CD8-positive, alpha-beta memory T cell (primary cell): ENCODE data around the gene ACTA2. TPM values are rescaled to one million over a fixed set of nuclear protein-coding genes. Genes with fewer than 3 reads are reported as not detected.

ENCODE experiments used
- CTCF ChIA-PET: fragments of 350-600 bp; sonication (Branson Sonifier 250); formaldehyde crosslinking; loops from one replicate; lab custom pipeline; 2021; ENCODE audit warnings: antibody characterized with exemption; lab: Charles Lee
- POLR2A ChIA-PET: fragments of 350-600 bp; sonication (Branson Sonifier 250); formaldehyde crosslinking; loops from one replicate; lab custom pipeline; 2021; ENCODE audit warnings: antibody characterized with exemption; lab: Charles Lee
- DNase-seq, 5 donors: peaks; one replicate each; pipeline versions ENCODE4 v3.0.0 to v3.0.0-alpha.2; 2020 to 2022; ENCODE audit warnings: mixed read lengths in 1 of 5
- H3K27ac ChIP-seq: one replicate; pipeline ENCODE4 v1.7.0; 2013; ENCODE audit warnings: low read depth, mild to moderate bottlenecking, low read length, moderate library complexity
- H3K27me3 ChIP-seq: 2 replicates; pipeline ENCODE4 v1.7.0; 2013; ENCODE audit warnings: low read length, mild to moderate bottlenecking; ENCODE audit not compliant: insufficient read depth, poor library complexity, severe bottlenecking
- H3K36me3 ChIP-seq: 2 replicates; pipeline ENCODE4 v1.7.0; 2013; ENCODE audit warnings: mild to moderate bottlenecking, low read length, moderate library complexity; ENCODE audit not compliant: insufficient read depth
- H3K4me1 ChIP-seq: 2 replicates; pipeline ENCODE4 v1.7.0; 2013; ENCODE audit warnings: mild to moderate bottlenecking, low read length, moderate library complexity; ENCODE audit not compliant: insufficient read depth
- H3K4me3 ChIP-seq: 2 replicates; pipeline ENCODE4 v1.7.0; 2013; ENCODE audit warnings: mild to moderate bottlenecking, low read length
- H3K9me3 ChIP-seq: 2 replicates; pipeline ENCODE4 v1.7.0; 2013; ENCODE audit warnings: mild to moderate bottlenecking, low read length
- H3K27ac Mint-ChIP-seq, 8 donors: one replicate each; pipeline ENCODE4 v1.8.0; 2020 to 2021; ENCODE audit warnings: mixed read lengths in 8 of 8, mild to moderate bottlenecking in 6 of 8, inconsistent platforms in 3 of 8, moderate library complexity in 3 of 8
- H3K27me3 Mint-ChIP-seq, 2 donors: one replicate each; pipeline ENCODE4 v1.8.0; 2020 to 2021; ENCODE audit warnings: mixed read lengths in 2 of 2, mild to moderate bottlenecking in 1 of 2, moderate library complexity in 1 of 2
- H3K36me3 Mint-ChIP-seq, 3 donors: one replicate each; pipeline ENCODE4 v1.8.0; 2020 to 2021; ENCODE audit warnings: mixed read lengths in 3 of 3, inconsistent platforms in 1 of 3, mild to moderate bottlenecking in 1 of 3
- H3K4me1 Mint-ChIP-seq, 3 donors: one replicate each; pipeline ENCODE4 v1.8.0; 2020 to 2021; ENCODE audit warnings: mixed read lengths in 3 of 3, inconsistent platforms in 1 of 3, mild to moderate bottlenecking in 1 of 3
- H3K4me3 Mint-ChIP-seq, 7 donors: one replicate each; pipeline ENCODE4 v1.8.0; 2020 to 2021; ENCODE audit warnings: mixed read lengths in 7 of 7, mild to moderate bottlenecking in 6 of 7, moderate library complexity in 4 of 7, inconsistent platforms in 2 of 7
- H3K9me3 Mint-ChIP-seq, 5 donors: one replicate each; pipeline ENCODE4 v1.8.0; 2020 to 2022; ENCODE audit warnings: mixed read lengths in 5 of 5, mild to moderate bottlenecking in 3 of 5, moderate library complexity in 2 of 5, inconsistent platforms in 1 of 5
- polyA plus RNA-seq: library from polyadenylated mRNA; unstranded; fragments of 300-500 nt; fragmentation: Illumina TruSeq; gene quantifications from one replicate; pipeline ENCODE4 v1.2.3, GENCODE V29; 2021
- total RNA-seq, 2 experiments: library from RNA; stranded (reverse); gene quantifications; one replicate each; pipeline ENCODE4 v1.2.3, GENCODE V29; 2021

The ACTA2 gene
- total and polyA plus RNA-seq, 3 experiments from 2014 or later = 24.4 to 37.1 (median 35.0) TPM

- POLR2A ChIA-PET = no interaction called here
- no peaks in the 10 kb centered on the region for H3K27me3 ChIP-seq
- H3K27ac ChIP-seq = no peak overlapping the region
- Mint-ChIP-seq H3K4me3 (no peak overlapping the region), H3K9me3 (no peaks in the 10 kb centered on the region), H3K27me3 (no peaks in the 10 kb centered on the region), H3K4me1 (peaks cover 21 to 27% (median 27%) of the 10 kb centered on the region in 3 donors), H3K27ac (no peak overlapping the region), H3K36me3 (no peaks in the 10 kb centered on the region)
- no peaks in the 10 kb centered on the region for H3K9me3 ChIP-seq
- DNase-seq = no peak
- CTCF ChIA-PET = interaction anchor here (0.8 to 2.0 kb wide), 3 partner anchors 24 to 31 kb away, joined by 3 to 7 read pairs (median 5); partner anchors contain the start of gene FAS
- no peaks in the 10 kb centered on the region for H3K36me3 ChIP-seq
- no peak overlapping the region for H3K4me3 ChIP-seq
- H3K4me1 ChIP-seq = peaks cover 17% of the 10 kb centered on the region
Measured at GRCh38 chr10:88963318-88963717, 10.7 kb upstream of the ACTA2 start.

GRCh38 chr10:88962336-88962735 is 9.8 kb upstream of the ACTA2 start:
- peaks cover 21 to 27% (median 27%) of the 10 kb centered on the region in 3 donors for H3K4me1 Mint-ChIP-seq
- no peaks in the 10 kb centered on the region for H3K9me3 Mint-ChIP-seq
- H3K27me3 Mint-ChIP-seq = no peaks in the 10 kb centered on the region
- Histone ChIP-seq H3K27me3 (no peaks in the 10 kb centered on the region), H3K4me3 (no peak overlapping the region), H3K4me1 (peaks cover 17% of the 10 kb centered on the region), H3K27ac (no peak overlapping the region), H3K9me3 (no peaks in the 10 kb centered on the region), H3K36me3 (no peaks in the 10 kb centered on the region)
- ChIA-PET CTCF (interaction anchor here (1.5 to 2.0 kb wide), 2 partner anchors 25 to 29 kb away, joined by 5 to 7 read pairs; partner anchors contain the start of gene FAS), POLR2A (interaction anchor here (0.6 kb wide), 2 partner anchors 13 to 70 kb away, joined by 3 read pairs; no protein-coding TSS in a partner anchor)
- H3K27ac Mint-ChIP-seq = peak overlapping the region in 5 of 8 donors; percentile 25 to 72 (median 54)
- H3K36me3 Mint-ChIP-seq = no peaks in the 10 kb centered on the region
- H3K4me3 Mint-ChIP-seq = peak overlapping the region in 6 of 7 donors; percentile 8 to 42 (median 28)
- peak in 2 of 5 donors; percentile 13 to 20 for DNase-seq

DNA sequence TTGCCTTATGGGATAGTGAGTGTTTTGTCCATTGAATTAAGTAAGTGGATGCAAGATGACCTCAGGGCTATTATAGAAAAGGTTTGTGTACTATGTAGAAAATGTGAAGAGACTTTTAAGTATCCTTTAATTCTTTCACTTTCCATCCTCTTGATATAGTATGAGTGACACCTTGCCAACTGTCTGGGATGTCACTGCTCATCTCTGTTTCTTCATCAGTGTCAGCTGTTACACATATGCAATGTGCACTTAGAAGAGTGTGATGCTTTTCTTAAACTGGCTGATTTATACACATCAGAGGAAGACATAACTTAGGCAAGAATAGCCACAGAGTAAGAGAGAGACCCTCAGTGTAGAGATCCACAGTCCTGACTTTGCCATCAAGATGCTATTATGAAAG is 8.7 kb upstream of the ACTA2 start:
- Histone ChIP-seq H3K9me3 (no peaks in the 10 kb centered on the region), H3K27me3 (no peaks in the 10 kb centered on the region), H3K36me3 (no peaks in the 10 kb centered on the region), H3K4me1 (peaks cover 17% of the 10 kb centered on the region), H3K27ac (no peak overlapping the region), H3K4me3 (no peak overlapping the region)
- no peak for DNase-seq
- ChIA-PET CTCF (interaction anchor here (1.2 kb wide), 1 partner anchor 27 kb away, joined by 4 read pairs; no protein-coding TSS in a partner anchor), POLR2A (no interaction called here)
- Mint-ChIP-seq H3K4me1 (peaks cover 21 to 27% (median 27%) of the 10 kb centered on the region in 3 donors), H3K9me3 (no peaks in the 10 kb centered on the region), H3K36me3 (no peaks in the 10 kb centered on the region), H3K4me3 (no peak overlapping the region), H3K27ac (no peak overlapping the region), H3K27me3 (no peaks in the 10 kb centered on the region)

DNA sequence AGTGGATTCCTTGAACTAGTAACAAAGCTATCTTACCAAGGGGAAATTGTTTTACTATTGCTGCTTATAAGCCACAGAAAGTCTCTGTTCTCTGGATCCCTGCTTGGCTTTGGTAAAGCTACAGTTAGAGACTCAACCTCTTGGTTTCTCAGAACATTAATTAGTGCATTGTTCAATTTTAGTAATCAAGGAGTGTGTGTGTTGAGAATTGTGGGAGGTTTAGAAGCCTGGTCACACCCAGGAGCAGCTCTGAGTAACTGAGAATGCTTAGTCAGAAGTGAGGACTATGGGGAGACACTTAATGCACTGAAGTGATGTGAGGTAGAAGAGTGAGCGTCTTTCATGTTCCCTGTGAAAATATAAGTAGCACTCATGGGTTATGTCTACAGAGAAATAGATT is 8.2 kb upstream of the ACTA2 start:
- Histone ChIP-seq H3K36me3 (no peaks in the 10 kb centered on the region), H3K4me3 (no peak overlapping the region), H3K27ac (no peak overlapping the region), H3K4me1 (peaks cover 17% of the 10 kb centered on the region), H3K27me3 (no peaks in the 10 kb centered on the region), H3K9me3 (no peaks in the 10 kb centered on the region)
- POLR2A ChIA-PET = no interaction called here
- CTCF ChIA-PET = interaction anchor here (1.2 kb wide), 1 partner anchor 26 kb away, joined by 4 read pairs; no protein-coding TSS in a partner anchor
- Mint-ChIP-seq H3K27me3 (no peaks in the 10 kb centered on the region), H3K4me3 (no peak overlapping the region), H3K9me3 (no peaks in the 10 kb centered on the region), H3K27ac (no peak overlapping the region), H3K4me1 (peaks cover 21 to 27% (median 27%) of the 10 kb centered on the region in 3 donors), H3K36me3 (no peaks in the 10 kb centered on the region)
- DNase-seq = no peak

DNA sequence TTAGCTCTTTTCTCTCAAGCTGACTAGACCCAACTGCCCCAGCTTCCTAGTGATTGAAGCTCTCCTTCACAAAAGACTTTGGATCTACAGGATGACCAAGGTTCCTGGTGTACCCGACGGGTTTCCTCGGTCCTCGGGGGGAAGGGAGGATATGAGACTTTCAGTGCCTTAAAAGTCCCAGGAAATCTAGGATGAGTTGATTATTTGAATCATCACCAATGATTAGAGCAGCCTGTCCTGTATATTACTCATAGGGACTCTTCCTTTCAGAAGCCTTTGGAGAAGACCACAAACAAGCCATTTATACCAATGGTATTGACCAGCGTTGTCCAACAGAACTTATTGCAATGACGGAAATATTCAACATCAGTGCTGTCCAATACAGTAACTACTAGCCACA is 6.1 kb upstream of the ACTA2 start:
- Histone ChIP-seq H3K27me3 (no peaks in the 10 kb centered on the region), H3K4me3 (no peak overlapping the region), H3K4me1 (peaks cover 17% of the 10 kb centered on the region), H3K9me3 (no peaks in the 10 kb centered on the region), H3K36me3 (no peaks in the 10 kb centered on the region), H3K27ac (no peak overlapping the region)
- no peak for DNase-seq
- peaks cover 21 to 29% (median 27%) of the 10 kb centered on the region in 3 donors for H3K4me1 Mint-ChIP-seq
- peaks cover 0 to under 1% (median 0%) of the 10 kb centered on the region in 3 donors for H3K36me3 Mint-ChIP-seq
- H3K27ac Mint-ChIP-seq = no peak overlapping the region
- CTCF ChIA-PET = no interaction called here
- H3K9me3 Mint-ChIP-seq = no peaks in the 10 kb centered on the region
- POLR2A ChIA-PET = interaction anchor here (0.7 kb wide), 1 partner anchor 23 kb away, joined by 3 read pairs; no protein-coding TSS in a partner anchor
- H3K27me3 Mint-ChIP-seq = no peaks in the 10 kb centered on the region
- H3K4me3 Mint-ChIP-seq = no peak overlapping the region

- POLR2A ChIA-PET = interaction anchor here (0.6 kb wide), 1 partner anchor 21 kb away, joined by 3 read pairs; no protein-coding TSS in a partner anchor
- H3K27me3 ChIP-seq = no peaks in the 10 kb centered on the region
- peaks cover 11% of the 10 kb centered on the region for H3K4me1 ChIP-seq
- Mint-ChIP-seq H3K27me3 (no peaks in the 10 kb centered on the region), H3K4me1 (peaks cover 16 to 25% (median 20%) of the 10 kb centered on the region in 3 donors), H3K4me3 (no peak overlapping the region), H3K36me3 (peaks cover 0 to 2% (median under 1%) of the 10 kb centered on the region in 3 donors), H3K9me3 (no peaks in the 10 kb centered on the region), H3K27ac (peak overlapping the region in 1 of 8 donors; percentile 7)
- H3K27ac ChIP-seq = no peak overlapping the region
- CTCF ChIA-PET = no interaction called here
- no peak for DNase-seq
- no peak overlapping the region for H3K4me3 ChIP-seq
- H3K36me3 ChIP-seq = no peaks in the 10 kb centered on the region
- H3K9me3 ChIP-seq = no peaks in the 10 kb centered on the region
Measured at GRCh38 chr10:88957381-88957780, 4.8 kb upstream of the ACTA2 start.

DNA sequence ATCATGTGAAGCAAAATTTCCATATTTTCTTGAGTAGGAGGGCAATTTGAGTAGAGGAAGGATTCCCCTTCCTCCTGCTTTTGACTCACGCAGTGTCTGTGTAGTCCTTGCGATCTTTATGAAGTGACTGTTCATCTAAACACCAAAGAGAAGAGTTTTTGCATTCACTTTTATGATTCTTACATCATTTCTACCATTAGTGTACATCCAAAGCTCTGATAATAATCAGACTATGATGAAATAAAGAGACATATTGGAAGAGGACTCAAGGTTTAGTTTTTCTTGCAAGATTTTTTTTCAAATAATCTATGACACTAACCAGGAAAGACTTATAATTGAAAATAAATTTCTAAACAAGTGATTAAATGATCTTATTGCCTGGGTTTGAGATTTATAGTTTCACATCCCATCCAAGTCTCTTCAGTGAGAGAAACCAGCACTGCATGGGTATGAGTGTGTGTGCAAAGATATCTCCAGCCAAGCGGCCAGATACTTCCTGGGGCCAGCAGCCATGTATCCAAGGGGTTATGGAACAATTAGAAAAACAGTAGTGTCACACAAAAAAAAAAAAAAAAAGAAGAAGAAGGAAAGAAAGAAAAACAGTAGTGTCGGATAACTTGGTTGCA is 2.0 kb upstream of the ACTA2 start:
- H3K27me3 Mint-ChIP-seq = no peaks in the 10 kb centered on the region
- Histone ChIP-seq H3K27ac (no peak overlapping the region), H3K4me3 (no peak overlapping the region), H3K27me3 (no peaks in the 10 kb centered on the region), H3K36me3 (no peaks in the 10 kb centered on the region), H3K9me3 (no peaks in the 10 kb centered on the region), H3K4me1 (no peaks in the 10 kb centered on the region)
- H3K9me3 Mint-ChIP-seq = no peaks in the 10 kb centered on the region
- POLR2A ChIA-PET = no interaction called here
- no peak overlapping the region for H3K27ac Mint-ChIP-seq
- peaks cover 0 to 4% (median 0%) of the 10 kb centered on the region in 3 donors for H3K4me1 Mint-ChIP-seq
- no peak for DNase-seq
- H3K4me3 Mint-ChIP-seq = no peak overlapping the region
- H3K36me3 Mint-ChIP-seq = peaks cover 0 to 13% (median 2%) of the 10 kb centered on the region in 3 donors
- CTCF ChIA-PET = interaction anchor here (2.1 kb wide), 1 partner anchor 20 kb away, joined by 6 read pairs; no protein-coding TSS in a partner anchor

- Histone ChIP-seq H3K4me3 (no peak overlapping the region), H3K27me3 (no peaks in the 10 kb centered on the region), H3K4me1 (no peaks in the 10 kb centered on the region), H3K36me3 (no peaks in the 10 kb centered on the region), H3K27ac (no peak overlapping the region), H3K9me3 (no peaks in the 10 kb centered on the region)
- DNase-seq = no peak
- H3K27ac Mint-ChIP-seq = no peak overlapping the region
- no peaks in the 10 kb centered on the region for H3K27me3 Mint-ChIP-seq
- peaks cover 0 to 13% (median 2%) of the 10 kb centered on the region in 3 donors for H3K36me3 Mint-ChIP-seq
- H3K4me1 Mint-ChIP-seq = peaks cover 0 to 4% (median 0%) of the 10 kb centered on the region in 3 donors
- H3K4me3 Mint-ChIP-seq = no peak overlapping the region
- no peaks in the 10 kb centered on the region for H3K9me3 Mint-ChIP-seq
- POLR2A ChIA-PET = no interaction called here
- CTCF ChIA-PET = interaction anchor here (2.1 kb wide), 1 partner anchor 19 kb away, joined by 6 read pairs; no protein-coding TSS in a partner anchor
Measured at GRCh38 chr10:88953662-88954061, 1.1 kb upstream of the ACTA2 start.
